Stimulated activated CD4-positive, alpha-beta T cell treated with anti-CD3 and anti-CD28 coated beads, Interleukin-4, amount 100 ng/mL, for 24 hours (primary cell): ENCODE data around the gene CALR3.
"Not testable (repeated sequence)": the region's sequence is repeated elsewhere in the genome, so short reads cannot be mapped to it uniquely, and the experiment has no call there.

Experiments used
- DNase-seq: peaks from one replicate; pipeline ENCODE4 v3.0.0-alpha.2; 2020

The CALR3 gene

GRCh38 chr19:16495982-16496612 is at the start of gene CALR3, which contains the start of gene C19orf44:
TSS of gene CALR3 (minus strand) at chr19:16496167. CDS start at chr19:16496129, 38 bp downstream.
TSS of gene C19orf44 (plus strand) at chr19:16496394. CDS start at chr19:16500793, 4,399 bp downstream.
- DNase-seq, result peak; percentile 97

- DNase-seq, result no peak
These were observed 48.7 kb upstream of the CALR3 start for GRCh38 chr19:16544473-16545231.

- not testable (repeated sequence) for DNase-seq
These were observed 47.8 kb upstream of the CALR3 start for GRCh38 chr19:16543734-16544133.

- DNase-seq, result no peak
These were observed 47.0 kb upstream of the CALR3 start for GRCh38 chr19:16542910-16543472.

GRCh38 chr19:16542045-16542909 is 46.3 kb upstream of the CALR3 start, which contains the start of gene CHERP:
TSS of gene CHERP (minus strand) at chr19:16542437. CDS start at chr19:16542378, 59 bp downstream.
- DNase-seq, result peak; percentile 94

- peak; percentile 16 for DNase-seq
These were observed 45.6 kb upstream of the CALR3 start for GRCh38 chr19:16541526-16542044.

- DNase-seq, result no peak
These were observed 45.0 kb upstream of the CALR3 start for GRCh38 chr19:16540948-16541347.

GRCh38 chr19:16537111-16537510 is 41.1 kb upstream of the CALR3 start:
- DNase-seq, result no peak

GRCh38 chr19:16536130-16536529 is 40.2 kb upstream of the CALR3 start:
- no peak for DNase-seq

- DNase-seq, result no peak
These were observed 39.4 kb upstream of the CALR3 start for GRCh38 chr19:16535381-16535780.

GRCh38 chr19:16532440-16533234 is 36.7 kb upstream of the CALR3 start:
- no peak for DNase-seq

- no peak for DNase-seq
These were observed 35.4 kb upstream of the CALR3 start for GRCh38 chr19:16531380-16531669.

- DNase-seq, result no peak
These were observed 34.8 kb upstream of the CALR3 start for GRCh38 chr19:16530540-16531379.

- no peak for DNase-seq
These were observed 33.6 kb upstream of the CALR3 start for GRCh38 chr19:16529466-16530144.

- peak; percentile 43 for DNase-seq
These were observed 32.1 kb upstream of the CALR3 start for GRCh38 chr19:16527971-16528521.

GRCh38 chr19:16527334-16527935 is 31.5 kb upstream of the CALR3 start:
- DNase-seq, result no peak

GRCh38 chr19:16525751-16526481 is 29.9 kb upstream of the CALR3 start:
- no peak for DNase-seq

- DNase-seq, result no peak
These were observed 29.2 kb upstream of the CALR3 start for GRCh38 chr19:16524991-16525734.
